Measurements from ENCODE around the gene KRT3.
"Not testable (repeated sequence)": the region's sequence is repeated elsewhere in the genome, so short reads cannot be mapped to it uniquely, and the experiment has no call there.

KRT3 gene

DNA sequence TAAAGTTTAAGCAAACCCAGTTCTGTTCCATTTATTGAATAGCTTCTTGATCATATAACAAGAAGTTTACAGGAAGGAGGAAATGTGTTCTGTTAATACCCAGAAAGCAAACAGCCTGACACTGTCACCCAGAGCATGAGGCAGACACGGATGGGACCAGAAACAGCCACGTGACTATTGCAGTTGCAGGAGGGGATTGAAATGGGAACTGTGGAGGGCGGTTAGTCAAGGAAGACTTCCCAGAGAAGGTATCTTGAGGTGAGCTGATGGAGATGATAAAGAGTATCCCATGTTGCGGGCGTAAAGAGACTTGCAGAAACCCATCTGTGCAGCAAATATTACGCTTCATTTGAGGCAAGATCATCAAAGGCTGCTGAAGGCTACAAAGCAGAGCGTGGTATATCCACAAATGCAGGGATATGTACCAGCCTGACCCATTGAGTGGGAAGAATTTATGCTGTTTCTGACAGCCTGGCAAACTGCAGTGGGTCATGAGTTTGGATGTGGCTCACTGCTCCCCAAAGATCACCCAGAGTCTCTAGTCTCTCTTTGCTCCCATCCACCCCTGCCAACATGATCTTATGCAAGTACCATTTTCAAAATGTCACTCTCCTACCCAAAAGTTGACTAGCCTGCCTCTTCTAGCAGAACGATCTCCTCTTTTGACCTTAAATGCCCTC is 39.5 kb downstream of the KRT3 start:
- FAIRE-seq, result no peak

DNA sequence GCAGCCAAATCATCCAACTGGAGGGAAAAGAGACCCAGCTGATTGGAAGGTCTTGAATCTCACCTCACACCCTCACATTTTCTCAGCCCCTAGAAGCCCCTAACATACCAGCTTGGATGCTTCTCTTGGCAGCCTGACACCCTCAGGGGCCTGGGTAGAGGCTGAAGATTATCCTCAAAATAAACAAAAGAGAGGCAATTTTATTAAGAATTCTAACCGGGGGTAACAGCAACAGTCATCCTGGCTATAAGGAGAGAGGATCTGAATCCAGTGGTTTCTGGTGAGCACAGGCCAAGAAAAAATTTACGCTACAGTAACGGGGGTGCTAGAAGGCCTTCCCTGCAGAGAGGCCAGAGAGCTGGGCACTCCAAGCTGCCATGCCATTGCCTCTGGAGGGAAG is 40.4 kb downstream of the KRT3 start:
- no peak for FAIRE-seq

DNA sequence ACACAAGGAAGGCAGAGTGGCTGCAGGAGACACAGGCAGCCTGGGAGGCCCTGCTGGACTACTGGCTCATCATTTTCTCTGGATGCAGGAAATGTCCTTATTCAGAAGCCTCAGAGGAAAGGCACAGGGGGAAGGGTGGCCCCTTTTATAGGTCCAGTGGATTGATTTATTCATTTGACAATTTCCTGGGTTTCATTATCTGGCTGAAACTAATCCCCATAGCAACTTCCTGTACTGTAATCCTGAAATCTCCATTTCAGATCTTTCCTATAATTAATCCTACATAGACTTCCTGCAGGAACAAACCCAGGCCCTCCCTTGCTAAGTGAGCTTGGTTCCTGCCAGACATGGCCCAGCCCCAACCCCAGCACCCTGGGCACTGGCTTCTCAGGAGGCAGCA is 41.8 kb downstream of the KRT3 start:
- no peak for FAIRE-seq

DNA sequence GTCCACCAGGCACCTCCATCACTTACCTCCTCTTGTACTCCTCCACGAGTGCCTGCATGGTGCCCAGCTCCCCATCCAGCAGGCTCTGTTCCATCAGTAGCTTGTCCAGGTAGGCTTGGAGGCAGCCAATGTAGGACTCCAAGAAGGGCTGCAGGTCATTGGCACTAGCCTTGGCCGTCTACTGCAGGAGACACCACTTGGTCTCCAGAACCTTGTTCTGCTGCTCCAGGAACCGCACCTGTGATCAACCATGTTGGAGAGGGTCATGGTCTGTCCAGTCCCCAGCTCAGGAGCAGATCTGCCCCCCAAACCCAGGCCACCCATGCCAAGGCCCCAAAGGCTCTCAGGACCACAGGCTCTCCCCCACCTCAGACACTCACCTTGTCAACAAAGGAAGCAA is 42.6 kb downstream of the KRT3 start:
- FAIRE-seq, result no peak

DNA sequence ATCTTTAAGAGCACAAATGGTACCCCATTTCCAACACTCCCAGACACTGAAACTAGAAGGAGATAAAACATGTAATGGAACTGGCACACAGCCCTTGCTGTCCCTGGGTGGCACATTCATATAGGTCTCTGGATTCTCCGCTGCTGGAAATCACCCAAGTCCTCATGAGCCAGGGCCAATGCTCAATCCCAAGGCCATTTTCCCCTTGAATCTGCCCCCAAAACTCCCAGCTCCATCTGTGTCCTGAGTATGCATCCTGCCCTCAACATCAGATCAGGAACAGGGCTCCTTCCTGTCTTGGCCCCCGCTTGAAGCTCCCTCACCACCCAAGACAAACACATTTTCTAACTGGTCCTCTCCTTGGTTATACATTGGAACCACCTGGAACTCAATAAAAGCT is 43.4 kb downstream of the KRT3 start:
- no peak for FAIRE-seq

DNA sequence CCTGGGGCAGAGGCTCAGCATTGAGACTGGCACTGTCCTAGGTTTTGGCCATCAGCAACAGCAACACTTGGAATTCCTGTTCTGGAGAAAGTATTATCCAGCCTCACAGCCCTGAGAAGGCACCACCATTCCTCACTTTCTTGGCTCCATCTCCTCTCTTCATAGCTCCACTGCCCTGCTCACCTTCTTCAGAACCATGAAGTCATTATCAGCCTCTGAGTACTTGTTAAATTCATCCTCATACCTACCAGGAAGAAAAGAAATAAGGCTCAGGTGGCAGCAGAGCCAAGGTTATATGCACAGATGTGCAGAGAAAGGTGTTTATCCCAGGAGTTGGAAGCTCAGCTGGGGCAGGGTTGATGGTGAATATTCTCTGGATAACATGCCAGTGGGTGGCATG is 44.1 kb downstream of the KRT3 start:
- FAIRE-seq, result no peak

DNA sequence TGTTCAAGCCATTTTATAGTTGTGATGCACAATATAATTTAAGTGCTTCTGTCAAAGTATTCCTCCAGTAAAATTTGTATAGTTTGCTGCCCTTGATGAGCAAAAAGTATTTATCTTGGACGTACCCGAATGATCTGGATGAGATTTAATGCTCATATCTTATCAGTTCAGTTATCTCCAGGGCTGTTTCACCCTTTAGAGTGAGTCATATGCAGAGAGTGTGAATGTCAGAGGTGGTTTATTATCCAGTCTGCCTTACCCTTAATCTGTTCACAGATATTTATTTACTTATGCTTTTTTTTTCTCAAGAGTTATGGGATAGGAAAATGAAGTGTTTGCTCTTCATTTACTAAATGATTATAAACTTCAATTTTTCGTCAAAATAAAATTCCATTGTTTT is 45.4 kb downstream of the KRT3 start:
- not testable (repeated sequence) for FAIRE-seq

DNA sequence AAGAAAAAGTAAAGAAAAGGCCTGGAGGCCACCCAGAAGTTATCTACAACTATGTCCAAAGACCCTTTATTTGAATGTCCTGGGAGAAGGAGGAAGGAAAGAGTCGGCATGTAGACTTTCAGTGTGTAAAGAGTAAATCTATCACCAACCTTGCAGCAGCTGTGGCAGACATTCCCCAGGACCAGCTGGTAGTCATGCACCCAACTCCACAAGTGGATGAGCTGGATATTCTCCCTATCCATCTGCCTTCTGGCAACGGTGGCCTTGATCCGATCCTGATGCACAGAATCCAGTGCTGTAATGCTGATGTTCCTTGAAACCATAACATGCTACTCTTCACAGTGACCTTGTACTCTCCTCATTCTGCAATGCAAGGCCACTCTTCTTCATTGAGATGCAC is 46.1 kb downstream of the KRT3 start:
- no peak for FAIRE-seq

DNA sequence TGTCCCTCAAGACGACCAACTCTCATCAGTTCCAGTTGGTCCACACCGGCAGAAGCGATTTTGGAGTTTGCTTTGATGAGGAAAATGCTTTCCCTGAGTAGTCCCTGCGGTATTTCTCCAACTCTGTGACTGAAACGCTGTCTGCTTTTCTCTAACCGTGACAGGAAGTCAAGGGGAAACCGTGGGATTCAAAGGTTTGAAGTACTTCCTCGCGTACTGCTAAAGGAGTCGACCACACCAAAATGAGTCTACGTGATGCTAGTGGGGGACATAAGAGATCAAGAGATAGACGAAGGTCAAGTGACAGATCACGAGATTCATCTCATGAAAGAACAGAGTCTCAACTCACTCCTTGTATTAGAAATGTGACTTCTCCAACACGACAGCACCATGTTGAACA is 47.3 kb downstream of the KRT3 start:
- FAIRE-seq, result no peak

DNA sequence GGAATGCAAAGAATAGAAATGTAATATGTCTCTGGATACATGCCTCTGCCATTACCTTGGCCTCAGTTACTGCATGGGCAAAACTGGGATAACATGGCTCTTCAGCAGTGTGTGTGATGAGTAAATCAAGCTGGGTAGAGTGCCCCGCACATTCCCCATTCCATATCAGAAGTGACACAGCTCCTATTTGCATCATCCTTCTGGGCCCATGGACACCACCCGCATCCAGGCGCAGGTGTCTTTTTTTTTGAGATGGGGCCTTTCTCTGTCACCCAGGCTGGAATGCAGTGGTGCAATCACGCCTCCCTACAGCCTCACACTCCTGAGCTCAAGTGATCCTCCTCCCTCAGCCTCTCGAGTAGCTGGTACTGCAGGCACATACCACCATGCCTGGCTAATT is 50.4 kb downstream of the KRT3 start:
- FAIRE-seq, result no peak

DNA sequence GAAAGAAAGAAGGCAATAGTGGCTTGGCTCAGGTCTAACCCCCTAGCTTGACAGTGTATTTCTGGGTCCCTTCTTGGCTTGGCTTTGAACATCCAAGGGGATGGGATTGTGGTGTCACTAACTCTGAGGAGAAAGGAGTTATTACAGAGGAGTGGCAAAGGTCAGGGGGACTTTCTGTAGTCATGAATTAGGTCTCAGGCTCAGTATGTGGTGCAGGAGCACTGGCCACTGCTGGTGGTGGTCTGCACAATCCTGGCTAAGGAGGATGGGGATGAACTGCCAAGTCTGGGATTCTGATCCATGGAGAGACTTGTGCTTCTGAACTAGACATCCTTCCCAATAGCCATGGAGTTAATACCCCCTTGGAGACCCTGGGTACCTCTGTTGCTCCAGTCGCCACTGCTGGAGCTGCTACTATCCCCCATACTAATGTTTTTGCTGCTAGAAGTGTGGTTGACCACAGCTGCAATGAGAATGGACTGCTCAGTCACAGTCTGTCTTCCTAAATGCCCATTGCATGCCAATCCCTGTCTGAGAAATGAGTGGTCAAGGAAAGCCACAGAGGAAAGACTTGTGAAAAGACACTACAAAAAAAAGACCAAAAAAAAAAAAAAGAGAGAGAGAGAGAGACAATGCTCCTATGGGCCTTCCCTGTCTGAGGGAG is 51.3 kb downstream of the KRT3 start:
- FAIRE-seq, result no peak

DNA sequence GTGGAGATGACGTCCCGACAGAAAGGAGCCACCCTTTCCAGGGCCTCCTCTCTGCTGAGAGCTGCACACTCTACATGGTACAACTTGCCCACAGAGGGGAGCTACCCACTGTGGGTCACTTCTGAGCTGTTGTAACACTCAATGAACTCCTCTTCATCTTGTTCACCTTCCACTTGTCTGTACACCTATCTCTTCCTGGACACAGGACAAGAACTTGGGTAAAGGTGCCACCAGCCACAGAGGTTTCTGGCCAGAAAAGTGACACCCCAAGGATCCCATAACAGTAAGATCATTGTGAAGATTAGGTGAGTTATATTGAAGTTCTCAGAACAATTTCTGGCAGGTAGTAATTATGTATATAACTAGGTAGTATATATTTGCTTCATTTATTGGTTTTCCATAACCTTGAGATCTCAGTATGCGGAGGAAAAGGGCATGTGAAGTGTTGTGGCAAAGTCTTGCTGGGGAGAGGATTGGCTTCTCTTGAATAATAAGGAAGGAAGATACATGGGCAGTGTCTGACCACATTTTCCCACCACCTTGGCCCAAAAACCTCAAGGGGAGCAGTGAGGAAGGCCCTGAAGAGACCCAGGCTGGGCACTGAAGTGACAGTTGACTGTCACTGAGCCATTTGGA is 53.0 kb downstream of the KRT3 start:
- FAIRE-seq, result no peak

DNA sequence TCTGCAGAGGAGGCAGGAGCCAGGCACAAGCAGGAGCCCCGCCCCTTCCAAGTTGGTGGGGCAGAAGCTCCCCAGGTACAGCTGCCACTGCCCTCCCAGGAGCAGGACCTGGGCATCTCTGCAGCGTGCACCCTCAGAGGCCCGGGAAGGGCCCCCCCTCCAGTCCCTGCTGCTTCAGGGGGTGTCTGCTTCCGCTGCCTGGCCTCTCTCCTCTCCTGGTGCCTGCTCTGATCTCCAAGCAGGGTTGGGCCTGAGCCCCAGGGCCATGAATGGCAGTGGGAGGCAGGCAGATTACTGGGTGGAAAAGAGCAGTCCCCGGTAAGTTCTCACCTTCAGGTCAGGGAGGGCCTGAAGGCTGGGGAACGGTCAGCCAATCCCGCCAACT is 53.7 kb downstream of the KRT3 start:
- FAIRE-seq, result no peak

DNA sequence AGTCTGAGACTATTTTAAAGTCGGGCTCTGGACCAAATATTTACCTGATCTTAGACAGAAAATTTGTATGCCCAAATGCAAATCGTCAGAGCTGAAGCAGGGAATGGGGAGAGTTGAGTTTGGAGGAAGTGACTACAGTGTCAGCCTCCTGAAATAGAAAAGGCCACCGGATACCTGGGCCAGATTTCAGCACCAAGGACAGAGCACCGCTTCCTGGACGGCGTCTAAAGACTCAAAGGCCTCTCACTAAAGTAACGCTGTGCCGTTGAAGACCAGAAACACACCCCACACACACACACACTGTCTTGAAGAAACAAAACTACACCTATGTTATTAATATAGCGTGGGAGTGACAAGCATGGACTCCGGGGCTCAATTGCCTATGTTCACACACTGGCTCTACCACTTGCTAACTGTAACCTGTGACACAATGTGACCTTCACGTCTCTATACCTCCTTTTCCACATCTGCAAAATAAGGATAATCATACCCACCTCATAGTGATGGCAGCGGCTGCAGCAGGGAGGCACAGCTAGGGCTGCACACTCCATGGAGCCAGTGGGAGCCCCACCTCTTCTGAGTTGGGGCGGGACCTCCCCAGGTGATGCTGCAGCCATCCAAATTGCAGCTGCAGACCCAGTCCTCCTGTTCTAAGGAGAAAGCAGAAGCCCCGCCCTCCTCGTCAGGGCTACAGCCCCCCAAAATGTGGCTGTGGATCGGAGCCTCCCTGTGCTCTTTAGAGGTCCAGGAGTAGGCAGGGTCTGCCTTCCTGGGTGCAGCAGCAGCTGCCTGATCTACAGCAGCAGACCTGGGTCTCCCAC is 54.3 kb downstream of the KRT3 start:
- no peak for FAIRE-seq

DNA sequence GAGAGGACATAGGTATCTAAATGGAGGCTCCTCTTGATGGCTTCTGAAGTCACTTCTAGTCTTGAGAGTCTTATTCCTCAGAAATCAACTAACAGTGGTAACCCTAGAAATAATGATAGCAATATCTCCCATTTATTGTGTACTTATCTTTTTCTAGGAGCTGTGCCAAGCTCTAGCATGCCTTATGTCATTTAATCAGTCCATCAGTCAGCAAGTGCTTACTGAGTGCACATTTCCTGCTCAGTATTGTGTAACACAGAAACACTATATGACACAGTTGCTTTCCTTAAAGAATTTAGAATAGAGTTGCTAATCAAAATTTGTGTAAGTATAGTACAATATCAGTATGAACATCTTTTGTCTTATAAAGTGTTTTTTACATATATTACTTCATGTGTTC is 55.3 kb downstream of the KRT3 start:
- FAIRE-seq, result no peak

DNA sequence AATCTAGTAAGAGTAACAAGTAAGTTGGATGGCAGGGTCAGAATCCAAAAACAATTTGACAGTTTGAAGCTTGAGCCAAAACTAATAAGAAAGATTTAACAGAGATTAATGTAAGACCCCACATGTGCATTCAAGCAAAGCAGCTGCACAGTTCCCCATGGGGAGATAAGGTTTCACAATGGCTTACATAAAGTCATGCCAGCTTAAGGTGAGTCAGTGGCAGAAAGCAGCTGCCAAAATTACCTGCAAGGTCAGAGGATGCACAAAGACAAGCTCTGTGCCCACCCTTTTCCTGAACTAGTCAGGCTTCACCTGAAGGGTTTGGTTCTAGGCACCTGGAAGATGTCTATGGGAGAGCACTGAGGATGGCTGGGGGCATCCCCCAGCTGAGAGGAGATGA is 56.0 kb downstream of the KRT3 start:
- FAIRE-seq, result no peak

Data from islet of Langerhans (tissue), 1 donor.